Right renal cortex interstitium (tissue), 3 donors: ENCODE measurements around the gene SLC2A11. TPM values are rescaled to one million over a fixed set of nuclear protein-coding genes. Genes with fewer than 3 reads are reported as not detected.
"Not testable (repeated sequence)": the region's sequence is repeated elsewhere in the genome, so short reads cannot be mapped to it uniquely, and the experiment has no call there.

Source experiments
- DNase-seq, 3 donors: peaks; one replicate each; pipeline ENCODE4 v3.0.0-alpha.2; 2013; ENCODE audit warnings: low read depth in 3 of 3, low spot score in 2 of 3
- polyA plus RNA-seq, 3 donors: library from polyadenylated mRNA; unstranded; fragments of 120-200 nt; gene quantifications; one replicate each; pipeline ENCODE4 v1.2.1, GENCODE V29; 2013; ENCODE audit not compliant: insufficient read length in 3 of 3

The SLC2A11 gene
- polyA plus RNA-seq, 3 donors = 20.1 to 22.5 (median 20.8) TPM

GRCh38 chr22:23845265-23846080 is 12.2 kb upstream of the SLC2A11 start:
- no peak for DNase-seq

- DNase-seq = no peak
Measured at GRCh38 chr22:23846081-23846469, 11.6 kb upstream of the SLC2A11 start.

GRCh38 chr22:23847310-23847920 is 10.3 kb upstream of the SLC2A11 start:
- DNase-seq = no peak

- DNase-seq = no peak
Measured at GRCh38 chr22:23847991-23848864, 9.4 kb upstream of the SLC2A11 start.

GRCh38 chr22:23849009-23850006 is 8.4 kb upstream of the SLC2A11 start:
- peak in 1 of 3 donors; percentile 68 for DNase-seq

GRCh38 chr22:23850136-23850611 is 7.5 kb upstream of the SLC2A11 start:
- DNase-seq = no peak

- DNase-seq = no peak
Measured at GRCh38 chr22:23856721-23857605, 712 bp upstream of the SLC2A11 start.

GRCh38 chr22:23858484-23858815 is 775 bp downstream of the SLC2A11 start:
- DNase-seq = no peak

- DNase-seq = no peak
Measured at GRCh38 chr22:23859201-23859600, 1.5 kb downstream of the SLC2A11 start.

- DNase-seq = not testable (repeated sequence)
Measured at GRCh38 chr22:23860187-23860586, 2.5 kb downstream of the SLC2A11 start.

- no peak for DNase-seq
Measured at GRCh38 chr22:23862103-23862502, 4.4 kb downstream of the SLC2A11 start.

GRCh38 chr22:23864499-23865154 is 7.0 kb downstream of the SLC2A11 start:
- DNase-seq = not testable (repeated sequence)

- DNase-seq = no peak
Measured at GRCh38 chr22:23868580-23868979, 10.9 kb downstream of the SLC2A11 start.

- DNase-seq = no peak
Measured at GRCh38 chr22:23874871-23875270, 17.2 kb downstream of the SLC2A11 start.

GRCh38 chr22:23875801-23876200 is 18.1 kb downstream of the SLC2A11 start:
- DNase-seq = no peak

- no peak for DNase-seq
Measured at GRCh38 chr22:23877566-23877965, 19.9 kb downstream of the SLC2A11 start.

GRCh38 chr22:23878219-23878618 is 20.5 kb downstream of the SLC2A11 start:
- DNase-seq = no peak

- no peak for DNase-seq
Measured at GRCh38 chr22:23882370-23882769, 24.7 kb downstream of the SLC2A11 start.
